Loucy (cell line): Measurements from ENCODE around the gene KLKB1.
A peak's percentile ranks its signal among the peaks of the same experiment; 100 is the strongest.

ENCODE experiments used
- CTCF ChIP-seq: fragments of 200-600 bp; sonication (generic); conservative IDR thresholded peaks from 2 replicates; pipeline ENCODE4 v1.5.1; 2014; ENCODE audit warnings: mild to moderate bottlenecking, antibody characterized with exemption, low read length
- EZH2phosphoT487 ChIP-seq: fragments of 200-600 bp; IDR thresholded peaks from 2 replicates; pipeline ENCODE4 v1.6.1; 2018; ENCODE audit warnings: antibody characterized with exemption, mild to moderate bottlenecking, moderate library complexity, borderline replicate concordance

GRCh38 chr4:186201535-186202230 is 25.6 kb upstream of the KLKB1 start:
- peak; percentile 94 for TF ChIP-seq CTCF
- TF ChIP-seq EZH2phosphoT487 = no peak
